Activated naive CD4-positive, alpha-beta T cell treated with anti-CD3 and anti-CD28 coated beads, Interleukin-2, amount 50 U/mL, for 72 hours (primary cell): ENCODE measurements around the gene PDE4D. TPM values are rescaled to one million over a fixed set of nuclear protein-coding genes. Genes with fewer than 3 reads are reported as not detected.

Experiments
- ATAC-seq, 2 donors: fragments of 150-1000 bp; cut with Tn5 transposase; 2 replicates each; pipeline ENCODE4 v1.10.0; 2021; ENCODE audit warnings: mild to moderate bottlenecking in 2 of 2, moderate library complexity in 2 of 2
- DNase-seq, 2 donors: peaks; one replicate each; pipeline ENCODE4 v3.0.0; 2021 to 2022; ENCODE audit warnings: low spot score in 2 of 2
- H3K27ac Mint-ChIP-seq, 2 donors: one replicate each; pipeline ENCODE4 v1.8.0; 2022; ENCODE audit warnings: mild to moderate bottlenecking in 2 of 2, mixed read lengths in 2 of 2
- H3K36me3 Mint-ChIP-seq, 2 donors: one replicate each; pipeline ENCODE4 v1.8.0; 2022; ENCODE audit warnings: mixed read lengths in 2 of 2
- H3K9me3 Mint-ChIP-seq, 2 donors: one replicate each; pipeline ENCODE4 v1.8.0; 2022; ENCODE audit warnings: mixed read lengths in 2 of 2
- total RNA-seq, 2 donors: library from RNA; stranded (reverse); gene quantifications; one replicate each; pipeline ENCODE4 v1.2.3, GENCODE V29; 2022

Gene PDE4D
- total RNA-seq, 2 donors from 2014 or later = 31.1 to 86.7 TPM

DNA sequence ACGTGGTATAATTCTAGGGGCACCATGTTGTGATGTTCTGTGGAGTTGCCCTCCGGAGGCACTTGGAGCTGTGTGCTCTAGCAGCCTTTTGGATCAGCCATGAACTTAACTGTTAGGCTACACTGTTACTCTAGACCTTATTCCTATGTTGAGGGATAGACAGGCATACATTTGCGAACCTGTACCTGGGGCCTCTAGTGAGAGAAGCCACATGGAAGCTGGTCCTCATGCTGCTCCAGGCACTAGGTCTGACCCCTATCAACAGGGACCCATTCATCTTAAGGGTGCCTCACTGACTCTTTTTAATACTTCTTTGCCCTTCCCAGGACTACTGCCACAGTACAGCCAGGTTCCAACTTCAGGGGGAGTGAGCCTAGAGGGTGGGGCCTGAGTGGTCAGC is 715.9 kb downstream of the PDE4D start:
- ATAC-seq (no peak), DNase-seq (no peak)
- Mint-ChIP-seq H3K36me3 (no peaks in the 10 kb centered on the region), H3K9me3 (no peaks in the 10 kb centered on the region), H3K27ac (peak overlapping the region in 1 of 2 donors; percentile 76)

DNA sequence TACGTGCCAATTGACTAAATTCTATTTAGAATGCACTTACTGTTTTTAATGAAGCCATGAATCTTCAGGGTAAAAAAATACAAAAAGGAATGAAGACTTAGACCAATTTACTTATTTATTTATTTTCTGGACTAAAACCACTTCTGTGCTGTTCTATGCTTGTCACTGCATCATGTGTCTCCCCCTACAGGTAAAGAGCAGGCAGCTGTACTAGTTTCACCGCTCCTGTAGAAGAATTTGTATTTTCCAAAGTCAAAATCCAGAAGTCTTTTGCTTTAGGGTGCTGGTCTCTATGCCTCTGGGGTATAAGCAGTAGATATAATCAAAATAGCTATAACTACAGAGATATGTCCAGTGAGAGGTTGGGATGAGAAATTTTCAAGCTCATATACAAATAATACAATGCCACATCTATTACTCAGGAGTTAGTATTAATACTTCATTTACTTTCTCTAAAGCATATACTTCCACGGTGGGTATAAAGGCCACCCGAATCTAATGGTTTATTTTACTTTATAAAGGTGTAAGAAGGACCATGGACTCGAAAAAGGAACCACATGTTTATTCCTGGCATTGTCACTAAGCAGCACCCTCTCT is 719.2 kb downstream of the PDE4D start:
- ATAC-seq (peak; percentile 77 to 82), DNase-seq (peak in 1 of 2 donors; percentile 30)
- H3K27ac Mint-ChIP-seq = no peak overlapping the region

DNA sequence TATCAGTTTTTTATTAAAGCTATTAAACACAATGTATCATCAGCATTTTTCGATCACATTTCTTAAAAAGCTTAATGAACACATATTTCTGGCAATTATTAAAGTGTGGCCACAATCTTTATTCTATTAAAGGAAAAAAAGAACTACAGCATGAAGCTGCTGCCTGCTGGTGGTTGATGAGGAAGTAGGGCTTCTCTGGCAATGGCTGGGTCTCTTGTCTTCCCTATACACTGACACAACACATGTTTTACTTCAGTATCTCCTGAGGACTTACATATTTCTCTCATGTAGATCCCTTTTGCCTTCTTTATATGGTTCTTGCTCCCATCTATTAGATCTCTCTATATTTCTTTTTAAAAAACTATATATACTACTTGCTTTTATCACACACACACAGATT is 719.9 kb downstream of the PDE4D start:
- Mint-ChIP-seq H3K27ac (no peak overlapping the region), H3K9me3 (peaks cover 0 to 6% of the 10 kb centered on the region in 2 donors), H3K36me3 (no peaks in the 10 kb centered on the region)
- ATAC-seq (peak in 1 of 2 donors; percentile 59), DNase-seq (no peak)

More for the DNA sequence above, 719.2 kb downstream of the PDE4D start:
- Mint-ChIP-seq H3K36me3 (no peaks in the 10 kb centered on the region), H3K9me3 (peaks cover 0 to 6% of the 10 kb centered on the region in 2 donors)

DNA sequence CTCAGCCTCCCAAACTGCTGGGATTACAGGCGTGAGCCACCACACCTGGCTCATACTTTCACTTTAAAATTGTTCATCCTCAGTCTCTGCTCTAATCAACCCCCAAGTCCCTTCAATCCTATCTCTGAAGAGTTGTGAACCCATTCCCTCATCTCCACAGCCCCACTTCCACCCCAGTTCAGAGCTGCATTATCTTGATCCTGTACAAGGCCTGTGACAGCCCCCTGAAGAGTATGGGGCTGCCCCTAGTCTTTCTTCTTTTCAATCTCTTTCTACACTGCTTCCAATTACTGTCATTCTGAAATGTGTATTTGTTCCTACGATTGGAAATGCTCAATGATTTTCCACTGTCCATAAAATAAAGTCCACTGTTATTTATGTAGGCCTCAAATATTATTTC is 722.4 kb downstream of the PDE4D start:
- Mint-ChIP-seq H3K36me3 (no peaks in the 10 kb centered on the region), H3K9me3 (peaks cover 0 to 6% of the 10 kb centered on the region in 2 donors), H3K27ac (peak overlapping the region in 1 of 2 donors; percentile 1)
- no peak for DNase-seq
- ATAC-seq = peak; percentile 51 to 67

DNA sequence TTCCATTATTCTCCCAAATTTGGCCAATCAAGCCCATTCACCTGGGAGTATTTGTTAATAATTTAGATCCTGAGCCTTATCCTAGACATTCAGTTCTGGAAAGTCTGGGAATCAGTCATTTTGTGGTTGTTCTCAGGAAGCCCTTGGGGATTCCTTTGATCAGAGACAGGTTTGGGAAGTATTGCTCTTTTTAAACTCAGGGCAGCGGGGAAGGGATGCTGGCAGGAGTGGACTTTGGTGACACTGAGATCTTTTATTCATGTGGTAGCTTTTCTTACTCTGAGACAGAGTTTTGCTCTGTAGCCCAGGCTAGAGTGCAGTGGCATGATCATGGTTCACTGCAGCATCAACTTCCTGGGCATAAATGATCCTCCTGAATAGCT is 723.8 kb downstream of the PDE4D start:
- ATAC-seq (no peak), DNase-seq (no peak)
- Mint-ChIP-seq H3K27ac (no peak overlapping the region), H3K9me3 (peaks cover 0 to 6% of the 10 kb centered on the region in 2 donors), H3K36me3 (no peaks in the 10 kb centered on the region)

DNA sequence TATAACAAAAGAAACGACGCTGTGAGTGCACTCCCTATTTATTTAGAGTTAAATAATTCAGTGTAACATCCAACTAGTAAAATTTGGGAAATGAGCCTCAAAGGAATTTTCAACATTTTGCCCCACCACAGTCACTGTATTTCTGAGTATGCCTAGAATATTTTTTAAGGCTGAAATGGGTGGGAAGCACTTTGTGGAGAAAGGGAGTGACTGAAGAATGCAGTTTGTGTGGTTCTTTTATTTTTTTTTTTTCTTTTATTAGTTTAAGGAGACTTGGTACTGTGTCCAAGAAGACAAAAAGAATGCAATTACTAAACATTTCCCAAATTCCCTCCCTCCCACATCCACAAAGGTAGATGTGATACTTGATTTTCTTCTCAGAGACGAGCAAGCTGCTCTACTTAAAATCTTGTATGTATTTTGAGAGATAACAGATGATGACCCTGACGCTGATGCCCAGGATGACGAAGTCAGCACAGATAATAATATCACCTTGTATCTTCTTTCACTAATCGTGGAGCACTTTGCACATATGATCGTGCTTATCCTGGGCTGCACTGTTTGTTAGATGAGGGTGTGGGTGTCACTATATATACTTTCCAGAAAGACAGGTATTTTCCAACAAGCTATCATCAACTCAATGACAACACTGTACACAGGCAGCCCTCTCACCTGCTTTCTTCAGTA is 724.3 kb downstream of the PDE4D start:
- peaks cover 0 to 6% of the 10 kb centered on the region in 2 donors for H3K9me3 Mint-ChIP-seq
- DNase-seq (no peak), ATAC-seq (no peak)
- H3K27ac Mint-ChIP-seq = no peak overlapping the region
- no peaks in the 10 kb centered on the region for H3K36me3 Mint-ChIP-seq

DNA sequence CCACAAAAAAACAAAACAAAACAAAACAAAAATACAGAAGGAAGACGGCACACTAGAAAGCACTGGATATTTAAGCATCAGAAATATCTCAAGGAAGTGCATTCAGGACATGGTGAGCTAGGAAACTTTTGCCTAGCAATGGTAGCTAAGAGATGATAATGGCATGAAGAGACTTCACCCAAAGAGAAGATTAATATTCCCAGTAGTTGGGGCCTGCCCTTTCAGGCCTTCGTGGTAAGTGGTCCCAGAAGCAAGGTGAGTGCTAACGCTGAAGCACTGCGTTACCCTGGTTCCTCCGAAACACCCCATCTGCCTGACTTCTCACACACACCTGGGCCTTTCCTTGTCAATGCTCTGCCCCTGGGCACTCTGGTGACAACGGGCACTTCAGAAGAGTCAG is 725.5 kb downstream of the PDE4D start:
- Mint-ChIP-seq H3K27ac (no peak overlapping the region), H3K9me3 (peaks cover 0 to 6% of the 10 kb centered on the region in 2 donors), H3K36me3 (no peaks in the 10 kb centered on the region)
- ATAC-seq = no peak
- no peak for DNase-seq

DNA sequence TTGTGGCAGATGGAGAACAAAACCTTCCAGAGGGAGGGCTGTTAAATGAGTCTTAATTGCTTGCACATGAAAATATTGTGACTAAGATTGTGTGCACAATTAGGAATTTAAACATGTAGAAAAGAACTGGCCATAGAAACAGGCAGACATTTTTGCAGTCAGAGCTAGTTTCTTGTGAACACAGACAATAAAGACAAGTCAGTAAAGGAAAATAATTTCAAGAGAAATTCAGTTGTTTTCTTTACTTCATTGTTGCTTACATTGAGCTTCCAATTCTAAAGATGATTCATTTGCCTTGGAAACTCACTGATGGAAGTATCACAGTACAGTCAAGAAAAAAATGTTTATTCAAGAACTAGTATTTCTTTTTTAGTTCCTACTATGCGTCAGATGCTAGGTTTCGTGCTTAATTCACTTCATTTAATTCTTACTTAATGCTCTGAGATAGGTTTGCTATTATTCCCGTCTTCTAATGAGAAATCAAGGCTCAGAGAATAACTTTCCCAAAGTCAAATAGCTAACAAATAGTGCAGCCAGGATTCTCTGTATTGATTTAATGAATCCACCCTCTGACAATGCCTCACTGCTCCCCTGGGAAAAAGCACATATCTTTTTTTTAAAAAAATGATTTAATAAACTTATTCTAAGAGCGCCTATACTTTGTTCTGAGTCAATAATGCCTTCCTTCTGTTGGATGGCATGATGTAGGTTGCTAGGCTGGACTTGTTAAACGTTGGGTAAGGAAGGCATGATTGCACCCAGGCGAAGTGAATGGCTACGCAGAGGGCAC is 729.3 kb downstream of the PDE4D start:
- H3K27ac Mint-ChIP-seq = no peak overlapping the region
- no peaks in the 10 kb centered on the region for H3K9me3 Mint-ChIP-seq
- H3K36me3 Mint-ChIP-seq = no peaks in the 10 kb centered on the region
- DNase-seq (no peak), ATAC-seq (no peak)

DNA sequence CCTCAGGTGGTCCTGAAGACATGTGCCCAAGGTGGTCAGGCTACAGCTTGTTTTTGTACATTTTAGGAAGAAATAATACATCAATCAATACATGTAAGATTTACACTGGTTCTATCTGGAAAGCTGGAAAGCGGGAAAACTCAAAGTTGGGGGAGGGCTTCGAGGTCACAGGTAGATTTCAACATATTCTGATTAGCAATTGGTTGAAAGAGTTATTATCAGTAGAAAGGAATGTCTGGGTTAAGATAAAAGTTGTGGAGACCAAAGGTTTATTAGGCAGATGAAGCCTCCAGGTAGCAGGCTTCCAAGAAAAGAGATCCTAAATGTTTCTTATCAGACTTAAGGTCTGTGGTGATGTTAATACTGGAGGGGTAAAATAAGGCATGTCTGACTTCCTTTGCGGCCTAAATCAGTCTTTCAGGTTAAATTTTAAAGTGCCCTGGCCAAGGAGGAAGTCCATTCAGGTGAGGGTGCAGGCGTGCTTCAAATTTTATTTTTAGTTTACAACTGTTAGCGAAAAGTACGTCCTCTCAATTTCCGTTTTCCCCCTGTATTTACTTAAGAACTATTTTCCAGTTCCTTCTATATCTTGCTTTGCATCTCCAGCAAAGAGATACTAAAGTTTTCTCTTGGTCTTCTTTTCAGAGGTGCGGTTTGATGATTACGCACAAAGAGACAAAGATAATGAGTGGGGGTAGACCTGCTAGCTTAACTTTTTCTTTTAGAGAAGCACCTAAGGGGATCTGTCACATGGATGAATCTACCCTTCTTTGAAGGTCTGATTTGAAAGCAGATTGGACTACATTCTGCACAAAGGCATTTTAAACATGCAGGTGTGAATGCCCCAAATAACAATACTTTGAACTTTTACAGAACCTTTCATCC is 732.1 kb downstream of the PDE4D start:
- H3K9me3 Mint-ChIP-seq = no peaks in the 10 kb centered on the region
- DNase-seq (no peak), ATAC-seq (peak; percentile 43 to 64)
- no peaks in the 10 kb centered on the region for H3K36me3 Mint-ChIP-seq
- H3K27ac Mint-ChIP-seq = peak overlapping the region in 1 of 2 donors; percentile 62

DNA sequence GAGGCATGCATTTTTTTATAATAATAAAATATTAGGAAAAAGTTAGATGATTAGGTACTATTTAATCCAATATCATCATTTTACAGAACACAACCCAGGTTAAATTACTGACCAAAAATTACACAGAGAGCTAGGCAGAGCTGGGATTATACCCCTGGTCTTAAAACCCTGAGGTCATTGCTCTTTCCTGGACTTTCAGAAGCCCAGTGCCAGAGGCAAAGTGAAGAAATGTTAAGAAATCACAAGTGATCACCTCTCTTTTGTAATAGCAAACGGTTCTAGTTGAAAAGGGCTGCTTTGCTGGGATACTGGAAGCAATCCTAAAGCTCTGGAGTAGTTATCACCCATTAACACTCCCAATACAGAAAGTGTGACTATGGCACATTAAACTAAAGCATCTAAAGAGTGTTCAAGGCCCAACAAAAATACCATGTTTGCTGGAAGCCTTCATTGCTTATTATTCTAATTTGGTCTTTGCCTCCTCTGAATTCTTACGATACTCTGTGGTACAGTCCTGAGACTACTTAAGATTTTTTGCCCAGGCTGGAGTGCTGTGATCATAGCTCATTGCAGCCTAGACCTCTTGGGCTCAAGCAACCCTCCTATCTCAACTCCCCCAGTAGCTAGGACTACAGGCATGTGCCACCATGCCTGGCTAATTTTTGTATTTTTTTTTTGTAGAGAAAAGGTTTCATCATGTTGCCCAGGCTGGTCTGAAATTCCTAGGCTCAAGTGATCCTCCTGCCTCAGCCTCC is 734.7 kb downstream of the PDE4D start:
- no peaks in the 10 kb centered on the region for H3K9me3 Mint-ChIP-seq
- DNase-seq = no peak
- ATAC-seq = no peak
- no peaks in the 10 kb centered on the region for H3K36me3 Mint-ChIP-seq
- no peak overlapping the region for H3K27ac Mint-ChIP-seq

DNA sequence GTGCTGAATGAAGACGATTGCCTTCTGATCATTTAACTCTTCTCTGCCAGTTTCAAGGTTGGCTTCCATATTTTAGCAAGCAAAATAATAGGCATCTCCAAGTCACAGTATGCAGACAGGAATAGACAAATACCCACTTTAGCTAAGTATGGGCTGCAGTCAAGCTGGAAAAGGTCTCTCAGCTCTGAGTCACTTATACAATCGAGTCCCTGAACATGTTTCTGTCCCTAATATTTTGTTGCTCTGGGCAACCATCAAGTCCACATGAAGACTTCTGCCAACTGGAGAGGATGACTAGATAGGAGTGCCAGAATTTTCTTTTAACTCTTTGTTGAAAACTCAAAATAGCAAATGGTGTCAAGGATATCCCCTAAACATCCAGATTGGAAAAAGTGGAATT is 735.4 kb downstream of the PDE4D start:
- Mint-ChIP-seq H3K36me3 (no peaks in the 10 kb centered on the region), H3K9me3 (no peaks in the 10 kb centered on the region), H3K27ac (no peak overlapping the region)
- DNase-seq (no peak), ATAC-seq (no peak)

DNA sequence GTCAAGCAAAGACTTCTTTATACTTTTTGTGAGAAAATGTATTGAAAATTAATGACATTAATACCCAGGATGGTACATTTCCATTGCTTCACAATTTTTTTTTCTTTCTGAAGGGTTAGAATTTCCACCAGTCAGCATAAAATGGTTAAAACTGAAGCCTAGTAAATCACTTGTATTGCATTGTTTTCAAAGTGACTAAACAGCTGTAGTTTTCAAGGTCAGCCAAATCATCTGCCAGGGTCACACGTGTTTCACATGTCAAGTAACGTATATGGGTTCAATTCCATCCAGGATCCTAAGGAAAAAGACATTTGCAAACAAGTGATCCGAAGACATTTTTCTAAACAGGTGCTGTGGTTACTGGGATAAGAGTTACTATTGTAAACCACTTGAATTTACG is 736.5 kb downstream of the PDE4D start:
- Mint-ChIP-seq H3K27ac (no peak overlapping the region), H3K9me3 (no peaks in the 10 kb centered on the region), H3K36me3 (no peaks in the 10 kb centered on the region)
- ATAC-seq = no peak
- no peak for DNase-seq

DNA sequence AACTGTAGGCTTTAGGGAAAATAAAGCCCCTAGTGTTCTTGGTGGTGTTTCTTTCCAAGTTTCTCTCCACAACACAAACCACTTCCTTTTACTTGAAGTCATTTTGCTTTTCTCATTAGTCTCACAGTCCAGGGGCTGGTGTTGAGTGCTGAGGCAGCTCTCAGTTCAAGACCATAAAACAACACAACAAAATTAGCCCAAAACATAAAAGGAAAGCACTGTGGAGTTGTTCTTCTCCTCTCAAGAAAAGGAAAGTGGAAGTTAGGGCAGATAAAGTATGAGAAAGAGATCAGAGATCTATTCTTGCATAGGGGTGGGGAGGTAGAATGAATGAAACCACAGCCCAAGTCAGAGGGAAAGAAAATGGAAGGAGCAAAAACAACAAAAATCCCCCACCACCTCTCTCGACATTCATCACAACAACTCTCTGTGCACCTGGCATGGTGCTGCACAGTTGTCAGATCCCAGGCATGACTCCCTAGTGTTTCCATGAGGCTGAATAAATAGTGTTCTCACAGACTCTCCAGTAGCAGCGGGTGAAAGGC is 740.8 kb downstream of the PDE4D start:
- H3K27ac Mint-ChIP-seq = peak overlapping the region; percentile 31 to 41
- ATAC-seq = peak; percentile 61 to 84
- no peak for DNase-seq
- H3K36me3 Mint-ChIP-seq = no peaks in the 10 kb centered on the region
- H3K9me3 Mint-ChIP-seq = peaks cover 0 to 6% of the 10 kb centered on the region in 2 donors

DNA sequence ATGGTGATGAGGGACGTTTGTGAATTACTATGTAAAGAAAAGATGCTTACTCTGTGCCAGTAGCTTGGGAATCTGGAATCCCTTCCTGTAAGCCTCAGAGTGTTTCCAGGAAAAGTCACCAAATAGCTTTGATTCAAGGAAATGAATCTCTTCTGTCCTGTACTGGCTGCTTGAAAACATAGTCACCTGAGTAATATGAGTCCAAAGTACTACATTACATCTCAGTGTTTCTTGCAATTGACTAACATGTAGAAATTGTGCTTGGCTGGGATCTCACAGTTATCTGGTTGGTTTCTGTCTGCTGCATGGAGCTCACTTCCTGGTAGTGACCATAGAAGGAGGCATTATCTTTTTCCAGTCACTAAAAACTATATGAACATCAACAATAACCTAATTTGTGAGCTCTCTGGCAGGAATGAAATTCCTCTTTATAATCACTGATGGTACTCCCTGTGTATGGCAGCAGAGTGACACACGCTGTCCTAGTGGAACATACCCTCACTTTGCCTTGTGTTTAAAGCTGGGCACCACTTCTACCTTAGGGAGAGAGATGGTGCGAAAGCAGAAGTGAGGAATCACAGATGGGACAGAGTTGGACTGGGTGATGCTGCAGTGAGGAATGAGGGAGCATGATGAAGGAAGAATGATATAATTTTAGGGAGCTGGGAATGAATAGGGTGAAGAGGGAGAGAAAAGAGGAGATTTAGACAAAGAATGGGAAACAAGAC is 742.2 kb downstream of the PDE4D start:
- H3K27ac Mint-ChIP-seq = no peak overlapping the region
- DNase-seq (no peak), ATAC-seq (peak; percentile 43 to 59)
- H3K36me3 Mint-ChIP-seq = no peaks in the 10 kb centered on the region
- peaks cover 0 to 6% of the 10 kb centered on the region in 2 donors for H3K9me3 Mint-ChIP-seq

DNA sequence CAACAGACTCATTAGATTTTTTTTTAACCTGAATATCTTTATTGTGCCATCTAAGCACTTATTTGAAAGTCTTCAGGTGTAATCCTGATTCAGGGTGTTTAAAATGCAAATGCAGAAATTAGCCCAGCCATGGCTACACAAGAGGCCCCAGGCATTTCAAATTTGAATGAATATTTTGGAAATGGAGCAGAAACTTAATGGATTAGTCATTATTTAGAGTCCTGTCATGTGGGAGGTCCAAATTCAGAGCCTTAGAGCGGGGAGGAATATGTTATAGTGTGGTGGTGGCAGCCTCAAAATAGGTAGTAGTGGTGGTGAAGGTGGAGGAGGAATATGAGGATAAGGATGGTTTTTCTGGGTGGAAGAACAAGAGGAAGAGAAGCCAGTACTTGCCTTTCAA is 743.7 kb downstream of the PDE4D start:
- H3K36me3 Mint-ChIP-seq = no peaks in the 10 kb centered on the region
- no peak overlapping the region for H3K27ac Mint-ChIP-seq
- ATAC-seq (no peak), DNase-seq (no peak)
- H3K9me3 Mint-ChIP-seq = peaks cover 0 to 6% of the 10 kb centered on the region in 2 donors
